ENCODE measurements around the gene TEX36.

TEX36 gene

DNA sequence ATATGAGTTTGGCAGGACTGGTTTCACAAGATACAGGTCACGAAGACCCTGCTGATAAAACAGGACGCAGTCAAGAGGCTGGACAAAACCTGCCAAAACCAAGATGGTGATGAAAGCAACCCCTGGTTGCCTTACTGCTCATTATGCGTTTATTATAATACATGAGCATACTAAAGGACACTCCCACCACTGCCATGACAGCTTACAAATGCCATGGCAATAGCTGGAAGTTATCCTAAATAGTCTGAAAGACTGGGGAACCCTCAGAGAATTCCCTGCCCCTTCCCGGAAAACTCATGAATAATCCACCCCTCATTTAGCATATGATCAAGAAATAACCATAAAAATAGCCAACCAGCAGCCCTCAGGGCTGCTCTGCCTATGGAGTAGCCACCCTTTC lies 73.1 kb downstream of the TEX36 start:
- H3K9me3 ChIP-seq (ENCODE audit: control insufficient read depth, insufficient read depth, low read depth, low read length): 0 out of 2 replicates have a peak, but pooled peaks cover 2% of the 10 kb centered on the region
- no peak overlapping the region for H3K27ac ChIP-seq (ENCODE audit: low read depth, low read length)
- no peak overlapping the region for H3K4me3 ChIP-seq (ENCODE audit: low read depth, low read length)
- H3K4me1 ChIP-seq (ENCODE audit: control insufficient read depth, insufficient read depth, low read length): no peaks in the 10 kb centered on the region
- no peaks in the 10 kb centered on the region for H3K36me3 ChIP-seq (ENCODE audit: control insufficient read depth, insufficient read depth, low read length)
- H3K9ac ChIP-seq (ENCODE audit: low read length): no peak overlapping the region
- H3K27me3 ChIP-seq (ENCODE audit: control insufficient read depth, insufficient read depth, low read length): no peaks in the 10 kb centered on the region

DNA sequence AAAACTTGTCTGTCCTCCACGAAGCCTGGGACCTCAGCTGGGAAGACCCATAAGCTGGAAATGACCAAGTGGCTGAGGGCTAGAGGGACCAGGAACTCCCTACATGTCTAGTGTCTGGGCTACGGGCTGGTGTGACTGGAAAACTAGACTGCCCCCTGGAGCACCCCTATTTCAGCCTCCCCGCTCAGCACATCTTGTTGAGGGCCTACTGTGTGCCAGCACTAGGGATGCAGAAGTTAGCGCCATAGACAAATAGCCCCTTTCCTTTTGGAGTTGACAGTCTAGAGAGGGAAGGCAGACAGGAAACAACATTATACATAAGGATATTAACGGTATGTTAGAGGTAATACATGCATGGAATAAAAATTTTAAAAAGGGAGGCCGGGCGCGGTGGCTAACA lies 74.5 kb downstream of the TEX36 start:
- Histone ChIP-seq H3K27ac (ENCODE audit: low read depth, low read length) (no peak overlapping the region), H3K9ac (ENCODE audit: low read length) (no peak overlapping the region), H3K4me1 (ENCODE audit: control insufficient read depth, insufficient read depth, low read length) (no peaks in the 10 kb centered on the region)

DNA sequence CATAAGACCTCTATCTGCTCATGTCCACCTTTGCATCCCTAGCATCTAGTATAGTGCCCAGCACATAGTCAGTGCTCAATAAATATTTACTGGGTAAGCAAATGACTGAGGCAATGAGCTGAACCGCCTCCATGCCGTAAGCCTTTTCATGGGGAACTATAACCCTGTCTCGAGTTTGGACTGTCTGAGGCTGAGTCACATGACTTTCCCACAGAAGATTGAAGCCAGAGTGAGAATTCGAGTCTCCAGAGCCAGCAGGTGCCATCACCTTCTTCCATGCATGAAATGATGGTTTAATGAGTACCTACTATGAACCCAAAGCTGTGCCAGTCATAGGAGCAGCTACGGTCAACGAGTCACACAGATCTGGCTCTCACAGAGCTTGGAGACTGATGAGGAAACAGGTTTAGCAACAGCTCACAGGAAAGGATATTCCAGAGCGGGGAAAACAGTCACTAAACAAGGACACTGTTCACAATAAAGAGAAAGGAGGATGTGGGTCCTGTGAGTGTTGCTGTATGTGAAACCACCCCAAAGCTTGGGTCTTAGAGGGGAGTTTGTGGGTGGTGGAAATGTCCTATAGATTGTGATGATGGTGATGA lies 75.2 kb downstream of the TEX36 start:
- H3K4me3 ChIP-seq (ENCODE audit: low read depth, low read length): no peak overlapping the region
- 0 out of 2 replicates have a peak, but pooled peaks cover 4% of the 10 kb centered on the region for H3K9me3 ChIP-seq (ENCODE audit: control insufficient read depth, insufficient read depth, low read depth, low read length)
- no peaks in the 10 kb centered on the region for H3K4me1 ChIP-seq (ENCODE audit: control insufficient read depth, insufficient read depth, low read length)
- H3K36me3 ChIP-seq (ENCODE audit: control insufficient read depth, insufficient read depth, low read length): no peaks in the 10 kb centered on the region
- H3K27me3 ChIP-seq (ENCODE audit: control insufficient read depth, insufficient read depth, low read length): no peaks in the 10 kb centered on the region
- H3K9ac ChIP-seq (ENCODE audit: low read length): no peak overlapping the region
- H3K27ac ChIP-seq (ENCODE audit: low read depth, low read length): no peak overlapping the region

More for the DNA sequence above, 74.5 kb downstream of the TEX36 start:
- H3K27me3 ChIP-seq (ENCODE audit: control insufficient read depth, insufficient read depth, low read length): no peaks in the 10 kb centered on the region
- 0 out of 2 replicates have a peak, but pooled peaks cover 4% of the 10 kb centered on the region for H3K9me3 ChIP-seq (ENCODE audit: control insufficient read depth, insufficient read depth, low read depth, low read length)
- H3K4me3 ChIP-seq (ENCODE audit: low read depth, low read length): no peak overlapping the region
- H3K36me3 ChIP-seq (ENCODE audit: control insufficient read depth, insufficient read depth, low read length): no peaks in the 10 kb centered on the region

DNA sequence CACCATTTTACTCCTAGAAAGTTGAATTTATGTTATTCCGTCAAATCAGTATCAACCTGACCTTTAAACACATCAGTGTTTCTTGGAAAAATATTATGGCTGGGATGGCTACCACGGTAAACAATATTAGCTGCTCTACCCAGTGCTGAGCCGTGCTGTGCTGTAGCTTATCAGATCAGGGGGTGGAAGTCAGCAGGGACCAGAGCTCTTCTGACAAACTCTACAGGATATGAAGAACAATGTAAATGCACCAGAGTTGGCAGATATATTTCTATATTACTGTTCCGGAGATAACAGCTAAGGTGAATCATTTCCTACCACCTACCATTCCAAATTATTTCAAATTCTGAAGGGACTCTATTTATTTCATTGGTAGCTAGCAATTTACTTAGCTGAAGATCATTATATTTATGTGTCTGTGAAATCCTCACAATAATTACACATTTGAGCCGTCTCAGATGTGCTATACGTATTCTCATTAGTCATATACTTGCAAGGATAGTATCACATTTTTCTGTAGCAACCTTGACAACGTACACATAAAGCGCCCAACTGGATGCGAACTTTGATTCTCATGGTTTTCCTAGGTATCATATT lies 76.5 kb downstream of the TEX36 start:
- H3K27me3 ChIP-seq (ENCODE audit: control insufficient read depth, insufficient read depth, low read length): no peaks in the 10 kb centered on the region
- H3K4me1 ChIP-seq (ENCODE audit: control insufficient read depth, insufficient read depth, low read length): no peaks in the 10 kb centered on the region
- H3K9ac ChIP-seq (ENCODE audit: low read length): no peak overlapping the region
- H3K4me3 ChIP-seq (ENCODE audit: low read depth, low read length): no peak overlapping the region
- H3K36me3 ChIP-seq (ENCODE audit: control insufficient read depth, insufficient read depth, low read length): no peaks in the 10 kb centered on the region
- 0 out of 2 replicates have a peak, but pooled peaks cover 4% of the 10 kb centered on the region for H3K9me3 ChIP-seq (ENCODE audit: control insufficient read depth, insufficient read depth, low read depth, low read length)
- H3K27ac ChIP-seq (ENCODE audit: low read depth, low read length): no peak overlapping the region
